Calu3 (cell line): Measurements from ENCODE around the gene CD276. TPM values are rescaled to one million over a fixed set of nuclear protein-coding genes. Genes with fewer than 3 reads are reported as not detected.
"Not testable (repeated sequence)": the region's sequence is repeated elsewhere in the genome, so short reads cannot be mapped to it uniquely, and the experiment has no call there.

Source experiments
- BruUV-seq: library from RNA; stranded (reverse); fragments of 400-500 nt; replicated peaks from 2 replicates; lab custom pipeline; 2021; lab: Mats Ljungman, UMichigan
- CTCF ChIA-PET: fragments of 300-600 bp; sonication (Branson Sonifier 250); formaldehyde crosslinking; loops from one replicate; lab custom pipeline; 2022; ENCODE audit warnings: antibody characterized with exemption; lab: Charles Lee
- DNase-seq: peaks from one replicate; pipeline ENCODE4 v3.0.0; 2022
- H3K27ac Mint-ChIP-seq: one replicate; pipeline ENCODE4 v1.8.0; 2022; ENCODE audit warnings: mixed read lengths; ENCODE audit not compliant: unreplicated experiment
- H3K27me3 Mint-ChIP-seq: one replicate; pipeline ENCODE4 v1.8.0; 2022; ENCODE audit warnings: mixed read lengths; ENCODE audit not compliant: unreplicated experiment
- H3K36me3 Mint-ChIP-seq: one replicate; pipeline ENCODE4 v1.8.0; 2022; ENCODE audit warnings: mild to moderate bottlenecking, moderate library complexity, mixed read lengths; ENCODE audit not compliant: insufficient read depth, unreplicated experiment
- H3K4me1 Mint-ChIP-seq: one replicate; pipeline ENCODE4 v1.8.0; 2022; ENCODE audit warnings: mild to moderate bottlenecking, low read depth, mixed read lengths; ENCODE audit not compliant: unreplicated experiment
- H3K4me3 Mint-ChIP-seq: one replicate; pipeline ENCODE4 v1.8.0; 2022; ENCODE audit warnings: mild to moderate bottlenecking, low read depth, moderate library complexity, mixed read lengths; ENCODE audit not compliant: unreplicated experiment
- H3K9me3 Mint-ChIP-seq: one replicate; pipeline ENCODE4 v1.8.0; 2022; ENCODE audit warnings: low read depth, mixed read lengths; ENCODE audit not compliant: unreplicated experiment
- intact Hi-C: fragments of 100-400 bp; cut with micrococcal nuclease; formaldehyde crosslinking; loops from one replicate; pipeline ENCODE4 v1.10.0; 2022; ENCODE audit not compliant: unreplicated experiment
- total RNA-seq: library from RNA; stranded (reverse); gene quantifications from 2 replicates; pipeline ENCODE4 v1.2.3, GENCODE V29; 2022
- TF ChIP-seq, protein P1 (sequence below): fragments of 200-600 bp; IDR thresholded peaks from one replicate; pipeline ENCODE4 v1.8.0; 2022; ENCODE audit warnings: antibody characterized with exemption; ENCODE audit not compliant: unreplicated experiment

CD276 gene
- total RNA-seq, 1 experiment from 2014 or later, result 84.6 TPM

DNA sequence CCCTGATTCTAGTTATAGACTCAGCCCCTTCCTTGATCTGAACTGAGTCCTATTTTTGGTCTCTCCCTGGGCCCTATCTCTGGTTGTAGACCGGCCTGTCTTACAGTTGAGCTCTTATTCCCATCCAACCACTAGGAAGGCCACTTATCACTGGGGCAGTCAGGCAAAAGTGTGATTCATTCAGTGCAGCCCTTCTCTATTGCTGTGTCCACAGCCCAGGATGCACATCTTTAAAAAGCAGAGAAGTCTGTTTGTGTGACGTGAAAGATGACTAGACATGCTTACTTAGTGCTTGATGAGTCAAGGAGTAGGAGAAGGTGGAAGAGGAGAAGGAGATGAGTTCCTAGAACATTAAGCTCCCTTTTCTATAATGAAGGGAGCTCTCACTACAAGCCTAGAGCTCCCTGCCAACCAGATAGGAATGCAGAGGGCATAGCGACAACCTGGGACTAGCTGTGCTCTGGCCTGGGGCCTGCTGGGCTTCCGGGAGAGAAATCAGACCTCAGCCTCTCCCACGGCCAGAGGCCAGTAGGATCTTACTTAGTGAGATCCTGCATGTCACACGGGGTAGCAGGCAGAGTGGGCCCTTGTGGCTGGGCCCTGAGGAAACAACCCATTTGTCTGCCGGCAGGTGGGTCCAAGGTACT is 43.3 kb downstream of the CD276 start:
- H3K4me3 Mint-ChIP-seq, result no peak overlapping the region
- no peaks in the 10 kb centered on the region for H3K9me3 Mint-ChIP-seq

DNA sequence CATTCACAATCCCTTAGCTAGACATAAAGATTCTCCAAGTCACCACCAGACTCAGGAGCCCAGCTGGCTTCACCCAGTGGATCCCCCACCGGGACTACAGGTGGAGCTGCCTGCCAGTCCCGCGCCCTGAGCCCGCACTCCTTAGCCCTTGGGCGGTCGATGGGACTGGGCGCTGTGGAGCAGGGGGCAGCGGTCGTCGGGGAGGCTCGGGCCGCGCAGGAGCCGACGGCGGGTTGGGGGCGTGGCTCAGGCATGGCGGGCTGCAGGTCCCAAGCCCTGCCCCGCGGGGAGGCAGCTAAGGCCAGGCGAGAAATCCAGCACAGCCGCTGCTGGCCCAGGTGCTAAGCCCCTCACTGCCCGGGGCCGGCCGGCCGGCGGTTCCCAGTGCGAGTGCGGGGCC is 47.9 kb downstream of the CD276 start:
- H3K27ac Mint-ChIP-seq, H3K4me3 Mint-ChIP-seq, DNase-seq, H3K36me3 Mint-ChIP-seq, CTCF ChIA-PET, H3K9me3 Mint-ChIP-seq, intact Hi-C loops, BruUV-seq, H3K4me1 Mint-ChIP-seq: not testable (repeated sequence)
- H3K27me3 Mint-ChIP-seq, result peaks cover 75% of the 10 kb centered on the region

More for the DNA sequence above, 43.3 kb downstream of the CD276 start:
- Mint-ChIP-seq H3K36me3 (no peaks in the 10 kb centered on the region), H3K27me3 (peaks cover 79% of the 10 kb centered on the region), H3K4me1 (no peaks in the 10 kb centered on the region), H3K27ac (no peak overlapping the region)
- BruUV-seq, result no TSS peak
- intact Hi-C loops, result no loop called here
- TF ChIP-seq, protein P1, sequence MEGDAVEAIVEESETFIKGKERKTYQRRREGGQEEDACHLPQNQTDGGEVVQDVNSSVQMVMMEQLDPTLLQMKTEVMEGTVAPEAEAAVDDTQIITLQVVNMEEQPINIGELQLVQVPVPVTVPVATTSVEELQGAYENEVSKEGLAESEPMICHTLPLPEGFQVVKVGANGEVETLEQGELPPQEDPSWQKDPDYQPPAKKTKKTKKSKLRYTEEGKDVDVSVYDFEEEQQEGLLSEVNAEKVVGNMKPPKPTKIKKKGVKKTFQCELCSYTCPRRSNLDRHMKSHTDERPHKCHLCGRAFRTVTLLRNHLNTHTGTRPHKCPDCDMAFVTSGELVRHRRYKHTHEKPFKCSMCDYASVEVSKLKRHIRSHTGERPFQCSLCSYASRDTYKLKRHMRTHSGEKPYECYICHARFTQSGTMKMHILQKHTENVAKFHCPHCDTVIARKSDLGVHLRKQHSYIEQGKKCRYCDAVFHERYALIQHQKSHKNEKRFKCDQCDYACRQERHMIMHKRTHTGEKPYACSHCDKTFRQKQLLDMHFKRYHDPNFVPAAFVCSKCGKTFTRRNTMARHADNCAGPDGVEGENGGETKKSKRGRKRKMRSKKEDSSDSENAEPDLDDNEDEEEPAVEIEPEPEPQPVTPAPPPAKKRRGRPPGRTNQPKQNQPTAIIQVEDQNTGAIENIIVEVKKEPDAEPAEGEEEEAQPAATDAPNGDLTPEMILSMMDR, result no peak
- CTCF ChIA-PET, result interaction anchor here (0.6 kb wide), 1 partner anchor 27 kb away, joined by 8 read pairs; no protein-coding TSS in a partner anchor
- no peak for DNase-seq

DNA sequence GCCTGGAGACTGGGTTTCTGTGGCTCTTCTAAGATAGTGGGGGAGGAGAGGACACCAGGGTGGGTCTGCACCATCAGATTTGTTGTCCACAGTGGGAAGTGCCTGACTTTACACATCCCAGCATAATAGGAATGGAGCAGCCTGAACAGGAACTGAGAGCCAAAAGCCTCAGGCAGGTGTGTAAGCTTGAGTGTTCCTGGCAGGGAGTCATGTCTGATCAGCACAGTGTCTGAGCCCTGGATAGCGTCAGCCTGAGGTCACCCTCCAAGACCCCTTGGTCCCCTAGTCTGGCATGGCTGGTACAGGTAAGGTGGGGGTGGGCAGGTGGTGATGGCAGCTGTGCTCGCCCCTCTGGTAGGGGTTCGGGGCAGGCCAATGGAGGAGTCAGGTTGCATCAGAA is 48.7 kb downstream of the CD276 start:
- Mint-ChIP-seq H3K36me3 (no peaks in the 10 kb centered on the region), H3K27me3 (peaks cover 74% of the 10 kb centered on the region), H3K9me3 (no peaks in the 10 kb centered on the region), H3K27ac (no peak overlapping the region), H3K4me3 (no peak overlapping the region), H3K4me1 (no peaks in the 10 kb centered on the region)
- CTCF ChIA-PET, result no interaction called here
- no TSS peak for BruUV-seq
- TF ChIP-seq, protein P1, result no peak
- DNase-seq, result no peak
- intact Hi-C loops, result no loop called here

DNA sequence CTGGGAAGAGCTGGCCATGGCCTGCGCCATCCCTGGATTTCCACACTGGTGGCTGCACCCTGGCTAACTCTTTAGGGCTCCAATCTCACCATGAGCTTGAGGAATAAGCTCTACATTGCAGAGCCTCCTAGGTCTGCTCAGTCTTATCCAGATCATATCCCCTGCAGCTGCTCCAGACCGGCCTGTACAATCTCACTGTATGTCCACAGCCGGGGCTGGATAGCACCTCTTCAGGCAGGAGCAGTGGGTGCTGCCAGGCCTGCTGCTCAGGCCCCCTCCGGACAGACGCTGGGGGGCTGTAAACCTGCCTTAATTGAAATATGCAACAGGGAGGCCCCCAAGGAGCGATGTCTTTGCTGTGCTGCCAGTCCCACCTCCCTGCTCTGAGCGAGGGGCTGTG is 53.4 kb downstream of the CD276 start:
- BruUV-seq, result no TSS peak
- Mint-ChIP-seq H3K4me1 (peaks cover 7% of the 10 kb centered on the region), H3K27ac (no peak overlapping the region), H3K36me3 (no peaks in the 10 kb centered on the region), H3K27me3 (peaks cover 85% of the 10 kb centered on the region), H3K4me3 (no peak overlapping the region), H3K9me3 (no peaks in the 10 kb centered on the region)
- CTCF ChIA-PET, result no interaction called here
- DNase-seq, result no peak
- intact Hi-C loops, result no loop called here
- TF ChIP-seq, protein P1, result no peak
